HepG2 (cell line): Measurements from ENCODE around the gene PRMT7. TPM values are rescaled to one million over a fixed set of nuclear protein-coding genes. Genes with fewer than 3 reads are reported as not detected.
A peak's percentile ranks its signal among the peaks of the same experiment; 100 is the strongest.

ENCODE experiments used
- FOXA3 ChIP-seq: IDR thresholded peaks from 2 replicates; pipeline ENCODE4 v1.6.1; 2016; ENCODE audit warnings: missing genetic modification reagents, missing compliant biosample characterization
- HNF1A ChIP-seq, 2 experiments: sonication (generic) in 1 of 2; formaldehyde crosslinking in 1 of 2; IDR thresholded peaks; 2 replicates each; pipeline versions ENCODE4 v1.4.0 to v1.6.1; 2016 to 2020; ENCODE audit warnings: borderline replicate concordance in 1 of 2, low read depth in 1 of 2, mild to moderate bottlenecking in 1 of 2, missing genetic modification reagents in 1 of 2
- NR0B2 ChIP-seq: sonication (generic); formaldehyde crosslinking; IDR thresholded peaks from 2 replicates; pipeline ENCODE4 v1.4.0; 2020; ENCODE audit warnings: mild to moderate bottlenecking, missing genetic modification reagents
- POGK ChIP-seq: sonication (generic); formaldehyde crosslinking; conservative IDR thresholded peaks from 2 replicates; pipeline ENCODE4 v1.8.0; 2022; ENCODE audit warnings: mild to moderate bottlenecking, moderate library complexity, missing genetic modification reagents
- RARA ChIP-seq: IDR thresholded peaks from 2 replicates; pipeline ENCODE4 v1.6.1; 2016; ENCODE audit warnings: missing genetic modification reagents, missing compliant biosample characterization
- SRY ChIP-seq: sonication (generic); formaldehyde crosslinking; IDR thresholded peaks from 2 replicates; pipeline ENCODE4 v1.8.0; 2022; ENCODE audit warnings: mild to moderate bottlenecking, missing genetic modification reagents
- ZMYM2 ChIP-seq: sonication (generic); formaldehyde crosslinking; IDR thresholded peaks from 2 replicates; pipeline ENCODE4 v1.8.0; 2022; ENCODE audit warnings: mild to moderate bottlenecking, missing genetic modification reagents
- ZNF12 ChIP-seq: sonication (generic); formaldehyde crosslinking; IDR thresholded peaks from 2 replicates; pipeline ENCODE4 v1.5.0; 2020; ENCODE audit warnings: missing genetic modification reagents
- ZNF275 ChIP-seq: sonication (generic); formaldehyde crosslinking; IDR thresholded peaks from 2 replicates; pipeline ENCODE4 v1.8.0; 2022; ENCODE audit warnings: missing genetic modification reagents, mild to moderate bottlenecking, inconsistent platforms, borderline replicate concordance
- ZNF430 ChIP-seq: sonication (generic); formaldehyde crosslinking; IDR thresholded peaks from 2 replicates; pipeline ENCODE4 v1.9.0; 2021; ENCODE audit warnings: mild to moderate bottlenecking, missing genetic modification reagents
- polyA plus RNA-seq, 8 experiments: library from polyadenylated mRNA; depleted of rRNA in 3 of 8; stranded (reverse) in 7 of 8; unstranded in 1 of 8; fragments of >200 nt; fragmentation: Illumina TruSeq in 4 of 8; extraction: Trizol in 4 of 8; gene quantifications; 2 replicates each; pipeline versions ENCODE4 v1.2.1 to v1.2.3, GENCODE V29; 2011 to 2016; ENCODE audit warnings: low read depth in 4 of 8, missing spikeins in 1 of 8, mixed read lengths in 1 of 8; ENCODE audit not compliant: insufficient read depth in 1 of 8
- total RNA-seq, 5 experiments: library from RNA; depleted of rRNA; stranded (reverse); fragments of >200 nt; fragmentation: Illumina TruSeq; extraction: Trizol; gene quantifications; 2 replicates each; pipeline ENCODE4 v1.2.3, GENCODE V29; 2016; ENCODE audit warnings: low read depth in 1 of 5
- TF ChIP-seq, protein P1 (sequence below): sonication (generic); formaldehyde crosslinking; IDR thresholded peaks from one replicate; pipeline ENCODE4 v1.5.1; 2020; ENCODE audit warnings: mild to moderate bottlenecking, missing genetic modification reagents; ENCODE audit errors: not compliant biosample characterization

Gene PRMT7
- total and polyA plus RNA-seq, 2 of the 13 experiments (the other 11 are each of a cell fraction or from before 2014, with no cell fraction given): 47.5 to 55.0 TPM

GRCh38 chr16:68310774-68311511 lies at the start of gene PRMT7, which contains the start of gene SLC7A6OS (continued):
- TF ChIP-seq HNF1A (IDR thresholded peaks at IDR 0.05; ENCODE audit: low read depth) (0 out of 2 replicates have a peak, but pooled peaks have one; percentile 35), HNF1A (CRISPR knock-in tag; IDR thresholded peaks at IDR 0.05; ENCODE audit: borderline replicate concordance) (peak; percentile 89), FOXA3 (CRISPR knock-in tag) (peak; percentile 86), NR0B2 (CRISPR knock-in tag) (peak; percentile 99), ZNF12 (peak; percentile 86; the same call in 1 of the 2 replicates), ZNF430 (CRISPR knock-in tag) (peak; percentile 100), SRY (CRISPR knock-in tag) (peak; percentile 99), RARA (peak; percentile 79), POGK (CRISPR knock-in tag) (peak; percentile 100), ZMYM2 (peak; percentile 97), ZNF275 (peak; percentile 100)
- TF ChIP-seq, protein P1, sequence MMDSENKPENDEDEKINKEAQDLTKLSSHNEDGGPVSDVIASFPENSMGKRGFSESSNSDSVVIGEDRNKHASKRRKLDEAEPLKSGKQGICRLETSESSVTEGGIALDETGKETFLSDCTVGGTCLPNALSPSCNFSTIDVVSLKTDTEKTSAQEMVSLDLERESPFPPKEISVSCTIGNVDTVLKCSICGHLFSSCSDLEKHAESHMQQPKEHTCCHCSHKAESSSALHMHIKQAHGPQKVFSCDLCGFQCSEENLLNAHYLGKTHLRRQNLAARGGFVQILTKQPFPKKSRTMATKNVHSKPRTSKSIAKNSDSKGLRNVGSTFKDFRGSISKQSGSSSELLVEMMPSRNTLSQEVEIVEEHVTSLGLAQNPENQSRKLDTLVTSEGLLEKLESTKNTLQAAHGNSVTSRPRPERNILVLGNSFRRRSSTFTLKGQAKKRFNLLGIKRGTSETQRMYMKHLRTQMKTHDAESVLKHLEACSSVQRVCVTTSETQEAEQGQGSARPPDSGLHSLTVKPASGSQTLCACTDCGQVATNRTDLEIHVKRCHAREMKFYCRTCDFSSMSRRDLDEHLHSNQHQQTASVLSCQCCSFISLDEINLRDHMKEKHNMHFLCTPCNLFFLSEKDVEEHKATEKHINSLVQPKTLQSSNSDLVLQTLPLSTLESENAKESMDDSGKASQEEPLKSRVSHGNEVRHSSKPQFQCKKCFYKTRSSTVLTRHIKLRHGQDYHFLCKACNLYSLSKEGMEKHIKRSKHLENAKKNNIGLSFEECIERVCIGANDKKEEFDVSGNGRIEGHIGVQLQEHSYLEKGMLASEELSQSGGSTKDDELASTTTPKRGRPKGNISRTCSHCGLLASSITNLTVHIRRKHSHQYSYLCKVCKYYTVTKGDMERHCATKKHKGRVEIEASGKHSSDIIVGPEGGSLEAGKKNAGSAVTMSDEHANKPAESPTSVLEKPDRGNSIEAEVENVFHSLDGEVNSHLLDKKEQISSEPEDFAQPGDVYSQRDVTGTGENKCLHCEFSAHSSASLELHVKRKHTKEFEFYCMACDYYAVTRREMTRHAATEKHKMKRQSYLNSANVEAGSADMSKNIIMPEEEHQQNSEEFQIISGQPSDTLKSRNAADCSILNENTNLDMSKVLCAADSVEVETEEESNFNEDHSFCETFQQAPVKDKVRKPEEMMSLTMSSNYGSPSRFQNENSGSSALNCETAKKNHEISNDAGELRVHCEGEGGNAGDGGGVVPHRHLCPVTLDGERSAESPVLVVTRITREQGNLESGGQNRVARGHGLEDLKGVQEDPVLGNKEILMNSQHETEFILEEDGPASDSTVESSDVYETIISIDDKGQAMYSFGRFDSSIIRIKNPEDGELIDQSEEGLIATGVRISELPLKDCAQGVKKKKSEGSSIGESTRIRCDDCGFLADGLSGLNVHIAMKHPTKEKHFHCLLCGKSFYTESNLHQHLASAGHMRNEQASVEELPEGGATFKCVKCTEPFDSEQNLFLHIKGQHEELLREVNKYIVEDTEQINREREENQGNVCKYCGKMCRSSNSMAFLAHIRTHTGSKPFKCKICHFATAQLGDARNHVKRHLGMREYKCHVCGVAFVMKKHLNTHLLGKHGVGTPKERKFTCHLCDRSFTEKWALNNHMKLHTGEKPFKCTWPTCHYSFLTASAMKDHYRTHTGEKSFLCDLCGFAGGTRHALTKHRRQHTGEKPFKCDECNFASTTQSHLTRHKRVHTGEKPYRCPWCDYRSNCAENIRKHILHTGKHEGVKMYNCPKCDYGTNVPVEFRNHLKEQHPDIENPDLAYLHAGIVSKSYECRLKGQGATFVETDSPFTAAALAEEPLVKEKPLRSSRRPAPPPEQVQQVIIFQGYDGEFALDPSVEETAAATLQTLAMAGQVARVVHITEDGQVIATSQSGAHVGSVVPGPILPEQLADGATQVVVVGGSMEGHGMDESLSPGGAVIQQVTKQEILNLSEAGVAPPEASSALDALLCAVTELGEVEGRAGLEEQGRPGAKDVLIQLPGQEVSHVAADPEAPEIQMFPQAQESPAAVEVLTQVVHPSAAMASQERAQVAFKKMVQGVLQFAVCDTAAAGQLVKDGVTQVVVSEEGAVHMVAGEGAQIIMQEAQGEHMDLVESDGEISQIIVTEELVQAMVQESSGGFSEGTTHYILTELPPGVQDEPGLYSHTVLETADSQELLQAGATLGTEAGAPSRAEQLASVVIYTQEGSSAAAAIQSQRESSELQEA (CRISPR knock-in tag): peak; percentile 99
